Spleen (tissue), 7 donors: ENCODE measurements around the gene AIRE.

Experiments
- POLR2A ChIP-seq, 3 donors: fragments of 450-650 bp; IDR thresholded peaks; one replicate each; pipeline ENCODE4 v1.5.1; 2017; ENCODE audit warnings: antibody characterized with exemption in 3 of 3, mild to moderate bottlenecking in 1 of 3
- POLR2AphosphoS5 ChIP-seq, 3 donors: sonication (generic); formaldehyde crosslinking; IDR thresholded peaks; one replicate each; pipeline ENCODE4 v1.5.1; 2017; ENCODE audit warnings: antibody characterized with exemption in 3 of 3
- TF ChIP-seq, protein P1 (sequence below), 11 experiments: fragments of 200-600 bp in 7 of 11; fragments of 450-650 bp in 4 of 11; sonication (generic) in 4 of 11; IDR thresholded peaks in 8 of 11; conservative IDR thresholded peaks in 3 of 11; 1 replicate in 7 of 11; 2 replicates in 4 of 11; pipeline versions ENCODE4 v1.4.0 to v1.8.0; 2016 to 2021; ENCODE audit warnings: antibody characterized with exemption in 11 of 11, inconsistent platforms in 4 of 11, mild to moderate bottlenecking in 1 of 11
- donor health status: DM: no; HTN: no; CAD: no; lungs with moderate emphysema.
- donor health status: DM: no; HTN: no; CAD: no.
- donor health status: DM: no; HTN: no; CAD: no.

DNA sequence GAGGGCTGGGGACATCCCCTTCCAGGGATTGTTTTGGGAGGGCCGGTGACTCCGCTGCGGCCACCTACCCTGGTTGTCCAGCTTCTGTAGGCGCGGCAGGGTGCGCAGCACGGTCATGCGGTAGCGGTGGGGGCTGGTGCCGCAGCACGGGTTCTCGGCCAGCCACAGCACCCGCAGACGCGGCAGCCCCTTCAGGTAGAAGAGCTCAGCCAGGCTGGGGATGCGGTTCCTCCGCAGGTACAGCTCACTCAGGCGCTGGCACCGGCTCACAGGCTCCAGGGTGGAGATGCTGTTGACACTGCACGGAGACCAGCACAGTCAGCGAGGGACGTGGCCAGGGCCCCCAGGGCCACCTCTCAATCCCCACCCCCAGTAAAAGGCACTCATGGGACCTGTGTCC lies 47.3 kb downstream of the AIRE start:
- TF ChIP-seq, protein P1, sequence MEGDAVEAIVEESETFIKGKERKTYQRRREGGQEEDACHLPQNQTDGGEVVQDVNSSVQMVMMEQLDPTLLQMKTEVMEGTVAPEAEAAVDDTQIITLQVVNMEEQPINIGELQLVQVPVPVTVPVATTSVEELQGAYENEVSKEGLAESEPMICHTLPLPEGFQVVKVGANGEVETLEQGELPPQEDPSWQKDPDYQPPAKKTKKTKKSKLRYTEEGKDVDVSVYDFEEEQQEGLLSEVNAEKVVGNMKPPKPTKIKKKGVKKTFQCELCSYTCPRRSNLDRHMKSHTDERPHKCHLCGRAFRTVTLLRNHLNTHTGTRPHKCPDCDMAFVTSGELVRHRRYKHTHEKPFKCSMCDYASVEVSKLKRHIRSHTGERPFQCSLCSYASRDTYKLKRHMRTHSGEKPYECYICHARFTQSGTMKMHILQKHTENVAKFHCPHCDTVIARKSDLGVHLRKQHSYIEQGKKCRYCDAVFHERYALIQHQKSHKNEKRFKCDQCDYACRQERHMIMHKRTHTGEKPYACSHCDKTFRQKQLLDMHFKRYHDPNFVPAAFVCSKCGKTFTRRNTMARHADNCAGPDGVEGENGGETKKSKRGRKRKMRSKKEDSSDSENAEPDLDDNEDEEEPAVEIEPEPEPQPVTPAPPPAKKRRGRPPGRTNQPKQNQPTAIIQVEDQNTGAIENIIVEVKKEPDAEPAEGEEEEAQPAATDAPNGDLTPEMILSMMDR (IDR thresholded peaks at IDR 0.05 in 8 of 11, conservative IDR thresholded peaks at IDR 0.05 in 3 of 11) = no peak
- TF ChIP-seq POLR2A (IDR thresholded peaks at IDR 0.05) = no peak
- TF ChIP-seq POLR2AphosphoS5 (IDR thresholded peaks at IDR 0.05) = no peak
